ENCODE data around the gene CTSZ.
"Not testable (repeated sequence)": the region's sequence is repeated elsewhere in the genome, so short reads cannot be mapped to it uniquely, and the experiment has no call there.

Gene CTSZ

GRCh38 chr20:59042151-59042795 is 35.2 kb upstream of the CTSZ start, which contains the start of gene PRELID3B:
Gene PRELID3B (minus strand): TSS chr20:59042786. CDS start chr20:59042730, 56 bp downstream.
- TF ChIP-seq, protein P1, sequence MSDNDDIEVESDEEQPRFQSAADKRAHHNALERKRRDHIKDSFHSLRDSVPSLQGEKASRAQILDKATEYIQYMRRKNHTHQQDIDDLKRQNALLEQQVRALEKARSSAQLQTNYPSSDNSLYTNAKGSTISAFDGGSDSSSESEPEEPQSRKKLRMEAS (IDR thresholded peaks at IDR 0.05; ENCODE audit: low read depth, low read length): peak; percentile 63; the same call in 1 of the 2 replicates
- TF ChIP-seq POLR2A (IDR thresholded peaks at IDR 0.05; ENCODE audit: extremely low read depth, insufficient read length) (peak; percentile 49), CTCF (IDR thresholded peaks at IDR 0.05; ENCODE audit: low read depth, low read length) (no peak), MYC (IDR thresholded peaks at IDR 0.05; ENCODE audit: low read depth, low read length) (peak; percentile 79)
- peak; percentile 64 for DNase-seq (ENCODE audit: low read depth)
- peak within 1 kb of the TSS; percentile 95 for H3K4me3 ChIP-seq (ENCODE audit: low read depth, low read length)

DNA sequence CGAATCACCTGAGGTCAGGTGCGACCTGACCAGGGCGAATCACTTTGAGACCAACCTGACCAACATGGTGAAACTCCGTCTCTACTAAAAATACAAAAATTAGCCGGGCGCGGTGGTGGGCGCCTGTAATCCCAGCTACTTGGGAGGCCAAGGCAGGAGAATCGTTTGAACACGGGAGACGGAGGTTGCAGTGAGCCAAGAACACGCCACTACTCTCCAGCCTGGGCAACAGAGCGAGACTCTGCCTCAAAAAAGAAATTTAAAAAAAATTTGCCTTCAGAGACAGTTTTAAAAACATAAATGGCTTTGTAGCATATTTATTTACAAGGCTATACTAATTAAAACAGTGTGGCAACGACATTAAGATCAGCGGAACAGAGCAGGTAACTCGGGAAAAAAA is 34.4 kb upstream of the CTSZ start:
- DNase-seq (ENCODE audit: low read depth): not testable (repeated sequence)
- H3K4me3 ChIP-seq (ENCODE audit: low read depth, low read length): peak overlapping the region; percentile 95

DNA sequence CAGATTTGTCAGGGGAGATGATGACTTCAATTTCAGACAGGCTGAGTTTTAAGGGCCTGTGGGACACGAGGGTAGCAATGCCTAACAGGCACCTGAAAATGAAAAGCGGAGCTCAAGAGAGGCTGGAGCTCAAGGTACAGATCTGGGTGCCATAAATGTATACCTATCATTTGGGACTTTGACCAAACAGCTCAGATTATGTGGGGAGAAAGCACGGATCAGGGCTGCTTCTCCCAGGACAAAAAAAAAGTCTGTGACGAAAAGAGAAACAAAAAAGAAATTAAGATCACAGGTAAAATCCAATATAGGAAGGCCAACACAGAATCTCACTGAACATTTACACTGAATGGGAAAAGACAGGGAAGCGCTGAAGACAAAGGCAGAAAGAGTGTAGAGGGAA is 33.6 kb upstream of the CTSZ start:
- TF ChIP-seq POLR2A (IDR thresholded peaks at IDR 0.05; ENCODE audit: extremely low read depth, insufficient read length) (no peak), MYC (IDR thresholded peaks at IDR 0.05; ENCODE audit: low read depth, low read length) (no peak), CTCF (IDR thresholded peaks at IDR 0.05; ENCODE audit: low read depth, low read length) (no peak)
- TF ChIP-seq, protein P1 (IDR thresholded peaks at IDR 0.05; ENCODE audit: low read depth, low read length): no peak
- DNase-seq (ENCODE audit: low read depth): no peak
- H3K4me3 ChIP-seq (ENCODE audit: low read depth, low read length): peak overlapping the region; percentile 95

DNA sequence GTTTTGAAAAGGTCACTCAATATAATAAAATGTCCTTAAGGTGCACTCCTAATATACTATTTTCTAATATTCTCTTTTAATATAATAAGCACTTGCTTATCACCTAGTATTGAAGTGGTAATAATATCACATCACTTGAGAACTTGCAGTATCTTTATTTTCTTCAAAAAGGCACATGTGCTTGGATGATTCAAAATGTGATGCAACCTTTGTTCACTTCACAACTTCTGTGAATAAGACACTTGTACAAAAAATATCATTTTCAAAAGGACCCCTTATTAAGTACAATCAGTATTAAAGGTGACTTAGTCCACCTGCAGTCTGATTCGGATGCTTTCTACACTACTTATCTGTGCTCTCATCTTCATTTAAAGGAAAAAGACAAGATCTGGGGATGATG is 32.2 kb upstream of the CTSZ start:
- peak overlapping the region; percentile 95 for H3K4me3 ChIP-seq (ENCODE audit: low read depth, low read length)
- no peak for TF ChIP-seq POLR2A (IDR thresholded peaks at IDR 0.05; ENCODE audit: extremely low read depth, insufficient read length)
- TF ChIP-seq, protein P1 (IDR thresholded peaks at IDR 0.05; ENCODE audit: low read depth, low read length): 0 out of 2 replicates have a peak, but pooled peaks have one; percentile 11
- DNase-seq (ENCODE audit: low read depth): peak; percentile 19

- DNase-seq (ENCODE audit: low read depth): no peak
- H3K4me3 ChIP-seq (ENCODE audit: low read depth, low read length): no peak overlapping the region
- TF ChIP-seq, protein P1 (IDR thresholded peaks at IDR 0.05; ENCODE audit: low read depth, low read length): no peak
- no peak for TF ChIP-seq POLR2A (IDR thresholded peaks at IDR 0.05; ENCODE audit: extremely low read depth, insufficient read length)
- no peak for TF ChIP-seq CTCF (IDR thresholded peaks at IDR 0.05; ENCODE audit: low read depth, low read length)
- TF ChIP-seq MYC (IDR thresholded peaks at IDR 0.05; ENCODE audit: low read depth, low read length): no peak
Measured at GRCh38 chr20:59037386-59037785, 30.3 kb upstream of the CTSZ start.

- no peak for DNase-seq (ENCODE audit: low read depth)
- no peak overlapping the region for H3K4me3 ChIP-seq (ENCODE audit: low read depth, low read length)
- no peak for TF ChIP-seq MYC (IDR thresholded peaks at IDR 0.05; ENCODE audit: low read depth, low read length)
- TF ChIP-seq, protein P1 (IDR thresholded peaks at IDR 0.05; ENCODE audit: low read depth, low read length): no peak
- TF ChIP-seq POLR2A (IDR thresholded peaks at IDR 0.05; ENCODE audit: extremely low read depth, insufficient read length): no peak
- TF ChIP-seq CTCF (IDR thresholded peaks at IDR 0.05; ENCODE audit: low read depth, low read length): no peak
Measured at GRCh38 chr20:59035381-59035780, 28.3 kb upstream of the CTSZ start.

Data from NB4 (cell line).